IMR-90 (cell line): ENCODE data around the gene KIFC3.

Experiments used
- CEBPB ChIP-seq: IDR thresholded peaks from 2 replicates; pipeline ENCODE4 v1.6.1; 2012; ENCODE audit warnings: low read depth, low read length, improper control_type of control experiment
- TF ChIP-seq, protein P1 (sequence below): conservative IDR thresholded peaks from 2 replicates; pipeline ENCODE4 v1.5.1; 2012; ENCODE audit warnings: mild to moderate bottlenecking, low read depth, low read length, improper control_type of control experiment

DNA sequence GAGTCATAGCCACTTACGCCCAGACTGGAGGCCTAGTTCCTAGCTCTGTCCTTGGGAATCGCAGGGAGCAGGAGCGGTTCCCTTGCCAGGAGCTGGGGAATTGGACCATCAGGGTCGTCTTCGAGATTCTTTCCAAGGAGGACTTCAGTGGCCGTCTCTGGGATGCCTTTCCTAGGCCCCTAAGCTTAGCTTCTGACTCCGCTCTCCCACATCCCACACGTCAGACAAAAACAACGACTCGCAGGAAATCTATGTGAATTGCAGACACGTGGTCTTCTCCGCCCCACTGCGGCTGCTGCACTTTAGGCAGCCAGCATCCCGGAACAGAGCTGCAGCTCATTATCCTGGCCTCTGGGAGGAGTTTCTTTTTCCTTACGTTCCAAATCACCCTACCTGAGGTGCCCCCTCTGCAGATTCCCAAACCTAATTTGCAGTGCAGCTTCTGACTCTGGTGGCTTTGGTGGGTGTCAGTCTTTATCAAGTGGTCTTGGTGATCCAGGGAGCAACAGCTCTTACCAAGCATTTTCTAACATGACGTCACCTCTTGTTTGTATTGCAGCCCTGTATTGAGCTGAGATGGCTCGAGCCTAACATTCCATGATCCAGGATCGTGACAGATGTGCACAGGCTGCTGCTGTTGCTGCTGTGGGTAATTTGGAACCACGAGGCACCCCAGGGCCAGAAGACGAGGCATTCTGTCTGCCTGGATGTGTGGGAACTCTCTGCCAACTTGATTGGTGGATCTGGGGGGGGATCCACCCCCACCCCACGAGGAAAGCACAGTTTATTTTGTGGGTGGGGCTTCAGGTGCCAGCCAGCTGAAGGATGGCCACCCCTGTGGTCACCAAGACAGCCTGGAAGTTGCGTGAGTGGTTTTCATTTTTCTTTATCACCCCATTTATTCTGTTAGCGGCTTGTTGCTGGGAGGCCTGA is 65.6 kb downstream of the KIFC3 start:
- TF ChIP-seq, protein P1, sequence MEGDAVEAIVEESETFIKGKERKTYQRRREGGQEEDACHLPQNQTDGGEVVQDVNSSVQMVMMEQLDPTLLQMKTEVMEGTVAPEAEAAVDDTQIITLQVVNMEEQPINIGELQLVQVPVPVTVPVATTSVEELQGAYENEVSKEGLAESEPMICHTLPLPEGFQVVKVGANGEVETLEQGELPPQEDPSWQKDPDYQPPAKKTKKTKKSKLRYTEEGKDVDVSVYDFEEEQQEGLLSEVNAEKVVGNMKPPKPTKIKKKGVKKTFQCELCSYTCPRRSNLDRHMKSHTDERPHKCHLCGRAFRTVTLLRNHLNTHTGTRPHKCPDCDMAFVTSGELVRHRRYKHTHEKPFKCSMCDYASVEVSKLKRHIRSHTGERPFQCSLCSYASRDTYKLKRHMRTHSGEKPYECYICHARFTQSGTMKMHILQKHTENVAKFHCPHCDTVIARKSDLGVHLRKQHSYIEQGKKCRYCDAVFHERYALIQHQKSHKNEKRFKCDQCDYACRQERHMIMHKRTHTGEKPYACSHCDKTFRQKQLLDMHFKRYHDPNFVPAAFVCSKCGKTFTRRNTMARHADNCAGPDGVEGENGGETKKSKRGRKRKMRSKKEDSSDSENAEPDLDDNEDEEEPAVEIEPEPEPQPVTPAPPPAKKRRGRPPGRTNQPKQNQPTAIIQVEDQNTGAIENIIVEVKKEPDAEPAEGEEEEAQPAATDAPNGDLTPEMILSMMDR = peak; percentile 18; the same call in 1 of the 2 replicates
- TF ChIP-seq CEBPB = peak; percentile 72
